Fibroblast of peridontal ligament (primary cell): ENCODE data around the gene COX4I2.
"Not testable (repeated sequence)": the region's sequence is repeated elsewhere in the genome, so short reads cannot be mapped to it uniquely, and the experiment has no call there.

Experiments used
- DNase-seq: peaks from one replicate; pipeline ENCODE4 v3.0.0-alpha.2; 2010; ENCODE audit errors: extremely low read depth

Gene COX4I2

GRCh38 chr20:31637660-31638059, at the start of gene COX4I2:
Gene COX4I2 (plus strand): TSS chr20:31637912. CDS start chr20:31639018, 1,106 bp downstream.
- DNase-seq = no peak

- no peak for DNase-seq
Measured at GRCh38 chr20:31590717-31591225, 46.9 kb upstream of the COX4I2 start.

DNA sequence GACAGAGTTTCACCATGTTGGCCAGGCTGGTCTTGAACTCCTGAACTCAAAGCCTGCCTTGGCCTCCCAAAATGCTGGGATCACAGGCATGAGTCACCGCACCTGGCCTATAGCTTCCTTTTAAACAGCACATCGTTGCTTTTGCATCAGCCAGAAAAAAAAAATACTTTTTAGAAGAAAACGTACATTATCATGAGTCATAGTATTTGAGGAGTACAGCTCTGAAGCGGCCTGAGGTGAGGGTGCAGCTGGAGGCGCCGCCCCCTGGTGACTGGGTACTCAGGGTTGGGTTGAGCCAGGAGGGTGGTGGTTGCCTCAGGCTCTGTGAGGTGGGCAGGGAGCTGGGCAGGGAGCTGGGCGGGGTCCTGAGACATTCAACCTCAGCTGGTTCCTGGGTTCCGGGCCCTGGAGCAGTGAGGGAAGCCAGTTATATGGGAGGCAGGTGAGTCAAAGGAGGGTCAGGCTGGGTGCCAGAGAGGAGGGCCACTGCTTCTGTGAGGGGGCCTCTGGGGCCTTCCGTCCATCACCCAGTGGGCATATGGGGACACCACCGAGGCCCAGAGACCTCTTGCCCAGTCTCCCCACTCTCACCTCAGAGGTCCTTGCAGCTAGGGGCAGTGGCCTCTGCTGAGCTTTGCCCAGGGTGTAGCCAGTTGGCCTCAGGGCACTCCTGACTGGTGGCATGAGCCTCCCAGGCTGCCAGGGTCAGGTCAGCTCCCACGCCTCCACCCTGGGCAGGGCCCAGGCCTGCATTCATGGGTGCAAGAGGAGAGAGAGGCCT, 44.3 kb upstream of the COX4I2 start:
- peak; percentile 55 for DNase-seq

DNA sequence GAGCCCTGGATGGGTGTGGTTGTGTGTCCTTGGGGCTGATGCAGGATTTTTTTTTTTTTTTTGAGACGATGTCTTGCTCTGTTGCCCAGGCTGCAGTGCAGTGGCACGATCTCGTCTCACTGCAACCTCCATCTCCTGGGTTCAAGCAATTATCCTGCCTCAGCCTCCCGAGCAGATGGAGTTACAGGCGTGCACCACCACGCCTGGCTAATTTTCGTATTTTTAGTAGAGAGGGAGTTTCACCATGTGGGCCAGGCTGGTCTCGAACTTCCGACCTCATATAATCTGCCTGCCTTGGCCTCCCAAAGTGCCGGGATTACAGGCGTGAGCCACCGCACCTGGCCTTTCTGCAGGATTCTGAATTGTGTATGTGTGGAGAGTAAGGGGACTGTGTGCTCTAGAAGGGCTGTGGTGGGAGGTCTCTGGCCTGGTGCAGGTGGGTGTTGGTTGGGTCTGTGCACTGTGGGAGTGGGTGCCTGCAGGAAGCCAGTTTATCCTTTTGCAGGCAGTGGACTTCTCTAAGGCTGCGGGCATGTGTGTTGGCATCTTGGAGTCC, 43.6 kb upstream of the COX4I2 start:
- DNase-seq = no peak

GRCh38 chr20:31594558-31595379, 42.9 kb upstream of the COX4I2 start:
- DNase-seq = no peak

DNA sequence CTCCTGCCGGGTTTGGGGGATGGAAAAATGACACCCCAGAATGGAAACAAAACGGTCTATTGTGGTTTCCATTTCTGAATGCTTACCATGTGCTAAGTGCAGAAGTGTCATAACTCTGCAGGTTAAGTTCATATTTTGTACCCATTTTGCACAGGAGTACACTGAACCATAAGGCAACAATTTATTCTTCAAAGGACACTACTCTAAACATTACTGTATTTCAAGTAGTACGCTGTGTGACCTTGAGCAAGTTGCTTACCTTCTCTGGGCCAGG, 42.4 kb upstream of the COX4I2 start:
- DNase-seq = no peak

- peak; percentile 91 for DNase-seq
Measured at GRCh38 chr20:31595654-31596411, 41.9 kb upstream of the COX4I2 start.

DNA sequence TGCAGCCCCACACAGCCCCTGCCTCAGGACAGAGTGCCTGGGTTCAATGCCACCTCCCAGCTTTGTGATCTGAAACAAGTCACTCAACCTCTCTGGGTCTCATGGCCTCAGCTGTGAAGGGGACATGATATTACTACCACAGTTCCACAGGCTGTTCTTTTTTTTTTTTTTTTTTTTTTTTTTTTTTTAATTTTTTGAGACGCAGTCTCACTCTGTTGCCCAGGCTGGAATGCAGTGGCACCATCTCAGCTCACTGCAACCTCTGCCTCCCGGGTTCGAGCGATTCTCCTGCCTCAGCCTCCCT, 41.3 kb upstream of the COX4I2 start:
- DNase-seq = not testable (repeated sequence)

DNA sequence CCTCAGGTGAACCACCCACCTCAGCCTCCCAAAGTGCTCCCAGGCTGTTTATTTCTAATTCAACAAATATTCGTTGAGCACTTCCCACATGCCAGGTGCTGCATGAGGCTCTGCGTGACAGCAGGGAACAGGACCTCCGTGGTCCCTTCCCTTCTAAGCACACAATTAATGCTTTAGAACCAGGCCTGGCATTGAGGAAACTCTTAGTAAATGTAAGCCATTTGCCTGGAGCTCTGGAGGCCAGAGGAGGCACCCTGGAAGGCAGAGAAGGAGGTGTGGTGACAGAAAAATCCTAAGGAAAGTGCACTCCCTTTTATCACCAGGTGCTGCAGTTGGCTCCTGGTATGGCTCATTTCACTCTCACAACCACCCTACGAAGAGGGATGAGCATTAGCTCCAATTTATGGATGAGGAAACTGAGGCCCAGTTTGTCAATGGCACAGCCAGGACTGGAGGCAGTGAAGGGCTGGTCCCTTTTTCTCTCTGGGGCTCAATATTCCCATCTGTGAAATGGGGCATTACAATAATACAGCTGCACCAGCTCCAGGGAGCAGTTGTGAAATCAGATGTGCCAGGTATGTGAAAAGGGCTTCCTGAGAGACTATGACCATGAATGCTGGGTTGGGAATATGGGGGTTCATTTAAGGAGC, 40.8 kb upstream of the COX4I2 start:
- no peak for DNase-seq

- no peak for DNase-seq
Measured at GRCh38 chr20:31597481-31597855, 40.2 kb upstream of the COX4I2 start.

DNA sequence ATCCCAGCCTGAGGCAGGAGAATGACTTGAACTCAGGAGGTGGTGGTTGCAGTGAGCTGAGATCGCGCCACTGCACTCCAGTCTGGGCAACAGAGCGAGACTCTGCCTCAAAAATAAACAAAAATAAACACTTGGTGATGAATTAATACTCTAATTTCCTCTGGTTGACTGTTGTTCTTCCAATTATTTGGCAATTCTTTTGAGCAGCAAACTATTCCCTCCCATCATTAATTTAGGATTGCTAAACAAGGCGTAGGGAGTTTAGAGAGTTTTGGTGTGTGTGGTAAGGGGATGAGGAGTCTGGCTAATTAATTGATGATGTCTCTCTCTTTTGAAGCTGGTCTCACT, 35.3 kb upstream of the COX4I2 start:
- no peak for DNase-seq

GRCh38 chr20:31602779-31603441, 34.8 kb upstream of the COX4I2 start:
- DNase-seq = no peak

GRCh38 chr20:31603822-31604566, 33.7 kb upstream of the COX4I2 start:
- peak; percentile 86 for DNase-seq

GRCh38 chr20:31604567-31605030, 33.1 kb upstream of the COX4I2 start:
- DNase-seq = no peak

GRCh38 chr20:31605031-31605901, 32.4 kb upstream of the COX4I2 start, which contains the start of gene ID1:
Gene ID1 (plus strand): TSS chr20:31605289. CDS start chr20:31605388, 99 bp downstream.
- peak; percentile 92 for DNase-seq

DNA sequence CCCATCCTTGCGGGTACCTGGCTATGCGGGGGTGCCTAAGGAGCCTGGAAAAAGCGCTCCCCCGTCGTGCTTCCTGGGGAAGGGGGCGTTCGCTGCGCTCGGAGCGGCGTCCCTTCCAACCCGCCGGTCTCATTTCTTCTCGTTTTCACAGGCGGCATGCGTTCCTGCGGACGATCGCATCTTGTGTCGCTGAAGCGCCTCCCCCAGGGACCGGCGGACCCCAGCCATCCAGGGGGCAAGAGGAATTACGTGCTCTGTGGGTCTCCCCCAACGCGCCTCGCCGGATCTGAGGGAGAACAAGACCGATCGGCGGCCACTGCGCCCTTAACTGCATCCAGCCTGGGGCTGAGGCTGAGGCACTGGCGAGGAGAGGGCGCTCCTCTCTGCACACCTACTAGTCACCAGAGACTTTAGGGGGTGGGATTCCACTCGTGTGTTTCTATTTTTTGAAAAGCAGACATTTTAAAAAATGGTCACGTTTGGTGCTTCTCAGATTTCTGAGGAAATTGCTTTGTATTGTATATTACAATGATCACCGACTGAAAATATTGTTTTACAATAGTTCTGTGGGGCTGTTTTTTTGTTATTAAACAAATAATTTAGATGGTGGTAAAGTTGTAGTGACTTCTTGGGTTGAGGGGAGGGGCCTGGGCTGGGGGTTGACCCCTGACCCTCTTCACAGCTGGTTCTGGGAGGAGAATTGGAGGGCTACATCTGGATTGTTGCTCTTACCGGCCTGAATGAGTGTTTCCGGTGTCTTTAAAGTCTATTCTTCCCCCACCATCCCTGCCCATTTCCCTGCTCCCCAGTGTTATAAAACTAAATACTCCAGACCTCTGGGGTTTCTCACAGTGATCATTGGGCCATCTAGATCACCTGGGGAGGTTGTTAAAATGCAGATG, 31.6 kb upstream of the COX4I2 start:
- no peak for DNase-seq

- no peak for DNase-seq
Measured at GRCh38 chr20:31606804-31607639, 30.7 kb upstream of the COX4I2 start.
